Activated CD4-positive, alpha-beta T cell treated with anti-CD3 and anti-CD28 coated beads, Interleukin-10, Interleukin-2, amounts not matched to agents 100 ng/mL and 50 ng/mL, durations not matched to agents 16 hours and 8 hours (primary cell): Measurements from ENCODE around the gene DDX11.
A peak's percentile ranks its signal among the peaks of the same experiment; 100 is the strongest.
"Not testable (repeated sequence)": the region's sequence is repeated elsewhere in the genome, so short reads cannot be mapped to it uniquely, and the experiment has no call there.

Experiments
- DNase-seq: peaks from one replicate; pipeline ENCODE4 v3.0.0-alpha.2; 2020

The DDX11 gene

DNA sequence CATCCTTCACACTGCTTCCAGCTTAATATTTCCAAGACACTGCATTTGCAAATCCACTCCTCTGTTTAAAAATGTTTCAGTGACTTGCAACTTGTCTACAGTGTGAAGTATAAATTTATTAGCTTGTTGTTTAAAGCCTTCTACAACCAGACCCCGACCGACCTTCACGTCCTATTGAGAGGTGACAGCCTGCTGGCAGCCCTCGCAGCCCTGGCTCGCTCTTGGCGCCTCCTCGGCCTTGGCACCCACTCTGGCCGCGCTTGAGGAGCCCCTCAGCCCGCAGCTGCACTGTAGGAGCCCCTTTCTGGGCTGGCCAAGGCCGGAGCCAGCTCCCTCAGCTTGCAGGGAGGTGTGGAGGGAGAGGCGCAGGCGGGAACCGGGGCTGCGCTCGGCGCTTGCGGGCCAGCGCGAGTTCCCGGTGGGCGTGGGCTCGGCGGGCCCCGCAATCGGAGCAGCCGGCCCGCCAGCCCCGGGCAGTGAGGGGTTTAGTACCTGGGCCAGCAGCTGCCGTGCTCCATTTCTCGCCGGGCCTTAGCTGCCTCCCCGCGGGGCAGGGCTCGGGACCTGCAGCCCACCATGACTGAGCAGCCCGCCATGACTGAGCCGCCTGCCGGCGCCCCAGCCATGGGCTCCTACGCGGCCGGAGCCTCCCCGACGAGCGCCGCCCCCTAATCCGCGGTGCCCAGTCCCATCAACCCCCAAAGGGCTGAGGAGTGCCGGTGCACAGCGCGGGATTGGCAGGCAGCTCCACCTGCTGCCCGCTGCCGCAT, 2.5 kb upstream of the DDX11 start:
- DNase-seq, result not testable (repeated sequence)

- not testable (repeated sequence) for DNase-seq
Measured at GRCh38 chr12:31072962-31073361, 698 bp upstream of the DDX11 start.

DNA sequence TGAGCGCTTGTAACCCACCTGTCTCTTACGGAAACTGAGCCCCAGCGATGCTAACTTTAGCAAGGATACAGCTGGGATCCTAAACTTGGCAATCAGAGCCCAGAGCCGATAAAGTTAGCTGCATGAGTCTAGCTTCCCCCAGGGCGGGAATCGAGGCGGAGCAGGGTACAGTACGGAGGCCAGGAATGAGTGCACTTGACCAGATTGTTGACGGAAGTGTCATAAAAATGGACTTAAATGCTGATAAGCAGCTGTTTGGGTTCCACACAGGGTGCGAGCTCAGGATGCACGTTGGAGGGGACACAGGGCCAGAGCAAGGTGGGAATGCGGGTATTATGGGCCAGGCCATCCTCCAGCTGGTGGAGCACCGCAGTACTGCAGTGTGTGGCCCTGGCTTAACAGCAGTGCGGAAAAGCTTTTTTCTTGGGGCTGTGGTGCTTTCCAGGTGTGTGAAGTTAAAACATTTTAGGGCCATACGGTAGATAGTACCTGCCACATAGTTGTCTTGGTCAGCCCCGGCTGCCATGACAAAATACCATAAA, 744 bp downstream of the DDX11 start:
- DNase-seq, result peak; percentile 60

DNA sequence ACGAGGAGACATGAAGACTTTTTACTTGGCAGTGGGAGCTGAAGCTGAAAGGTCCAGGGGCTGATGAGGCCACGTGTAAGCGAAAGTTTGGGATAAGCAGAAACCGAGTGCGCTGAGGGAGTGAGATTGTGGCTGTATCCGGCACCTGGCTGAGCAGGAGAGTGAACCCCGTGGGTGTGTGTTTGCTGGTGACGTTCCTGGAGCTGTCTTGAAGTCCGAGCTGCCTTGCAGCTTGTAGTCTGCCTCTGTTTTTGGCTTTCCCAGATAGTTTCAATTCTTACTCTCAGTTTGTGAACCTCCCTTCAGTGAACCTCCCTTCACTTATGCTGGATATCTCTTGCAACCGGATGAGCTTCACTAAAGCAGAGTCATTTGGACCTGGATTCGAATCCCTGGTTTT, 2.5 kb downstream of the DDX11 start:
- not testable (repeated sequence) for DNase-seq

- not testable (repeated sequence) for DNase-seq
Measured at GRCh38 chr12:31077095-31077494, 3.4 kb downstream of the DDX11 start.

DNA sequence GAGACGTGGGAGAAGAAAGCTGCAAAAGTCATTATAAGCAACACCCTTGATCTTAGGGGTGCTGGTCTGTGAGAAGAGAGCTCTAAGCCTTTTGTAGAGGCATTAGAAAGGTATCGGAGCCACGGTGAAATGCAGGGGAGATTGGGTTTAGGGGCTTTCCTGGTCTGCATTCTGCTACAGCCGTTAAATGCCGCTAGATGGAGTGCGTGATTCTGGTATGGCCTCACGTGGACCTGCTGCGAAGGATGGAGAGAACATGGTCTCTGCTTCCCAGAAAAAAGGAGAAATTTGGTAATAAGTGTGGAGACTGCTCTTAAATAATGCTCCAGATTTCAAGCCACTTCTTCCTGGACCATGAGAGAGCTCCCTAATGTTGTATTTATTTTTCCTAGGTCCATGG, 4.3 kb downstream of the DDX11 start:
- not testable (repeated sequence) for DNase-seq

GRCh38 chr12:31079421-31079820, 5.8 kb downstream of the DDX11 start:
- not testable (repeated sequence) for DNase-seq

GRCh38 chr12:31080221-31080620, 6.6 kb downstream of the DDX11 start:
- not testable (repeated sequence) for DNase-seq

- not testable (repeated sequence) for DNase-seq
Measured at GRCh38 chr12:31081274-31081673, 7.6 kb downstream of the DDX11 start.

GRCh38 chr12:31084241-31084640, 10.6 kb downstream of the DDX11 start:
- DNase-seq, result not testable (repeated sequence)

DNA sequence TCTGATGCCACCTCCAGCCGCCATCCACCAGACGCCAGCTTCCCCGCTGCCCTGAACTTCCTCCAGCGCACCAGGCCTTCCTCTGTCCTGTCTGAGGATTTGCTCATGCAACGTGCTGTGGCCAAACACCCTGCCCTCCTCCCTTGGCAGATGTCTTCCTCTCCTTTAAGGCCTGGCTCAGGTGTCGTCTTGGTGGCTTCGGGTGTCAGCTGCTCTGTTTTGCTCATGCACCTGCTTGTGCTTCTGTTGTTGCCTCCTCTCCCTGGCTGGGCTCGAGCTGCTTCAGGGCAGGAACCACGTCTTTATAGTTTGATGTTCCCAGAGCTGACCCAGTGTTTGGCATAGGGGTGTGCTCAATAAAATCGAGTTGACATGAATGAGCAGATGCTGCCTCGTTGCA, 12.4 kb downstream of the DDX11 start:
- DNase-seq, result not testable (repeated sequence)

GRCh38 chr12:31087486-31087885, 13.8 kb downstream of the DDX11 start:
- not testable (repeated sequence) for DNase-seq

DNA sequence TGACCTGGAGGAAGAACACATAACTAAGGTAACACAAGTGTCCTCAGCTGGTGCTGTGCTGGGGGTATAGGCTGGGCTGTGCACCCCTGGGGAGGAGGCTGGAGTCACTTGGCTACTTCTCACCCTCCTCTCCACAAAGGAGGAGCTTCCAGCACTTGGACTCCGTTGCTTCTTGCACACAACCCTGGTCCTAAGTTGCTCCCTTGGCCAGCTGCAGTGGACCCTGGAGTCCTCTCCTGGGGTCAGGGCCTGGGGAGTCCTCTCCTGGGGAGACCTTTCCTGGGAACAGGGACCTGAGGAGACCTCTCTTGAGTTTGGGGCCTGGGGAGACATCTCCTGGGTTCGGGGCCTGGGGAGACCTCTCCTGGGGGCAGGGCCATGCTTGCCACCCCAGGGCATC, 14.3 kb downstream of the DDX11 start:
- not testable (repeated sequence) for DNase-seq

DNA sequence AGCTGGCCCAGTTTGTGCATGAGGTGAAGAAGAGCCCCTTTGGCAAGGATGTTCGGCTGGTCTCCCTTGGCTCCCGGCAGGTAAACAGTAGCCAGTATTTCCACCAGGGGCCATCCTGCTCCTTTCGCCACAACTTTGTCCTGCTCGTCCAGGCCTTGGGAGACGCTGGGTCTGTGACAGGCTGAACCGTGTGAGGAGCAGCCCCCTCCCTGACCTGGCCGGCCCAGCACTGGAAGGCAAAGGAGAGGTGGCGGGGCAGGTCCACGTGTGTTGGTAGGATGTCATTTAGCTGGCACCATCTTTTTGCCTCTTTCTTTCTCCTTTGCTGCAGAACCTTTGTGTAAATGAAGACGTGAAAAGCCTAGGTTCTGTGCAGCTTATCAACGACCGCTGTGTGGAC, 15.4 kb downstream of the DDX11 start:
- DNase-seq, result no peak

DNA sequence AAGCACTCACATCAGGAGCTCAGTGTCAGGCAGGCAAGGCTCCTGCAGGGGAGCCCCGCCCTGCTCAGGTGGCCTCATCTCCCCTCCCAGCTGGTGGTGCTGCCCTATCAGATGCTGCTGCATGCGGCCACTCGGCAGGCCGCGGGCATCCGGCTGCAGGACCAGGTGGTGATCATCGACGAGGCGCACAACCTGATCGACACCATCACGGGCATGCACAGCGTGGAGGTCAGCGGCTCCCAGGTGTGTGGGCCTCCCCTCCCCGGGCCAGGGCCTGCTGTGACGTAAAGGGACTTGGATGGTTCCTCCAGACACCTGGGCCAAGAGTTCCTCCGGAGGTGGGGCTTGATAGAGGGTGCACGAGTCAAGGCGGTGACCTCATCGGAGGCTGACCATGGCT, 18.0 kb downstream of the DDX11 start:
- not testable (repeated sequence) for DNase-seq

- DNase-seq, result not testable (repeated sequence)
Measured at GRCh38 chr12:31092718-31093117, 19.1 kb downstream of the DDX11 start.

DNA sequence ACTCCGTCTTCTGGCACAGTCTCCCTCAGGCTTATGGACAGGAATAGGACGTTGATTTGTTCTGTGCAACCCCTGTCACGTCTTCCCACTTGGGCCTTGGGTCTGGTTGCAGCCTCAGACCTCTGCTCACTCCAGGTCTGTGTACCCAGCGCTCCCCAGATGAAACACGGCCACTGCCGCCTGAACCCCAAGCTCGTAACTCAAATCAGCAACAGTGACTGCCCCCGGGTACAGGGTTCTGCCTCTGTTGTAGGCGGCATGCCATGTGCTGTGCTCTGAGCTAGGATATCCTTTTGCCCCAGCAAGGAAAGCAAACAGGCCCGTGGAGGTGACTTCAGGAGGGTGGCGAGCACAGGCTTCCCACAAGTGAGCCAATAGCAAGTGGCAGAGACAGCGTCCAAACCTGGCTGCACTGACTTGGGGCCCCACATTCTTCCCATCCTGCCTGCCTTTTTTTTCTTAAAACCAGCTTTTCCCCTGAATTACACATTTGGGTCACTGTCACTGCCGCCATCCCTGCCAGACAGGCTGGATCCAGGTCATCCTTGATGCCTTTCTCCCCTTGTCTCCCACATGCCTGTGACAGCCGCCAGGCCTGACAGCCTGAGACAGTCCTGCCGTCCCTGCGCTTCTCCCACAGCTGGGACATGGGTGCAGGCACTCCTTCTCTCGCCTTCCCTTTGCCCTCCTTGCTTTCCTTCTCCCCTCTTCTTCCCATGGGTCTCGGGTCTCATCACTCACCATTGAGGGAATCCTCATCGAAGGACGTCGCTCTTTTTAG, 21.6 kb downstream of the DDX11 start:
- not testable (repeated sequence) for DNase-seq

DNA sequence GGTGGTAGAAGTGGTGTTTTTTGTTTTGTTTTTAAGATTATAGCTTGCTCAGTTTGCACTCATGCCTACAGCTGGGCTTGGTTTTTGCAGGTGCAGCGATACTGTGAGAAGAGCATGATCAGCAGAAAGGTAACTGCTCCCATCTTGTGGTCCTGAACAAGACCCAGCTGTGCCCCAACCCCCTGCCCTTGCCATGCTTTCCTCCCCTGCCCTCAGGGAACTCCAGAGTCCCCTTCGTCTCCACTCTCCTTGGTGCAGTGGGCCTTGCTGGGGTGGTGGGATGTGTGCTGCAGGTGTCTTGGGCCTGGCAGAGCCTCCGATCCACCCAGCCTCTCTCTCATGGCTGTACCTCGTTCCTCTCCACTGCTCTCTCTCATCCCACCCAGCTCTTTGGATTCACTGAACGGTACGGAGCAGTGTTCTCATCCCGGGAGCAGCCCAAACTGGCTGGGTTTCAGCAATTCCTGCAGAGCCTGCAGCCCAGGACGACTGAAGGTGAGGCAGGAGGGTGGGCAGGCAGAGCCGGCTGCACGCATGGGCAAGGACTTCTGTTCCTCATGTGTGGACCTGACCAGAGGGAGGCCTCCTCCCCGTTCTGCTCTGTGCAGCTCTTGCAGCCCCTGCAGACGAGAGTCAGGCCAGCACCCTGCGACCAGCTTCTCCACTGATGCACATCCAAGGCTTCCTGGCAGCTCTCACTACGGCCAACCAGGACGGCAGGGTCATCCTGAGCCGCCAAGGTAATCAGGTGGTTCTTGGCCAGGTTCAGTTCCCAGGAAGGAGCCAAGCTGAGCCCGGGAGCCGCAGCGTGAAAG, 22.8 kb downstream of the DDX11 start:
- DNase-seq, result not testable (repeated sequence)

GRCh38 chr12:31097819-31098218, 24.2 kb downstream of the DDX11 start:
- DNase-seq, result not testable (repeated sequence)

DNA sequence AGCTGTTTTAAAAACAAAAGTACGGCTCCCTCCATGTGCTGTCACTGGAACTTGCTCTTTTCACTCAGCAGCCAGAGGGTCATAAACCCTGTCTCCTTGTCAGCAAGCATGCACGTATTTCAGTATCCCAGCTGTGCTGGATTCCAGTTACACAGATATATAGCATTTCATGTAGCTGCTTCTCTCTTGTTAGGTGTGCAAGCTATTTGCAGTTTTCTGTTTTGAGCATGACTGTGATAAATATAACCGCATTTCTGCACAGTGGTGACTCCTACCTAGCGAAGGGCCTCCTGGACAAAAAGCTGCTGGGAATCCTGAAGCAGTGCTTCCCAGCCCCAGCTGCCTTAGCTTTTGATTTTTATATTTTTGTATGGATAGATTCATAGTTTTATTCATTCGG, 24.7 kb downstream of the DDX11 start:
- DNase-seq, result not testable (repeated sequence)

GRCh38 chr12:31098771-31099170, 25.1 kb downstream of the DDX11 start:
- DNase-seq, result not testable (repeated sequence)

DNA sequence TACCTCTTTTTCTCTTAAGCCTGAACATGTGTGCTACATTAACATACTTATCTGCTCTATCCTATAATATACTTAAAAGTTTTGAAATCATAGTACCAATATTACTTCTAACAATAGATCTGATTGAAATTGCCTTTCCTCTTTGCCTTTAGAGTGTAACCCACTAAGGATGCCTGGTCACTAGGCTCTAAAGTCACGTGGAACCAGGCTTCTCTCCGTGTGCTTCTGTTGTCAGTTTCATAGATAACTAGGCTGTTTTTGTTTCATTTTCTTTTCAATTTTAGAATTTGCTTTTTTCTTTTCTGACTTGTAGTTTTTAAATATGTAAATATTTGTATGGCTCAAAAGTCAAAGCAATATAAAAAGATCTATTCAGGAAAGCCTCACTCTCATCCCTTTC, 25.8 kb downstream of the DDX11 start:
- DNase-seq, result not testable (repeated sequence)
